ENCODE results near the gene NSUN6. TPM values are rescaled to one million over a fixed set of nuclear protein-coding genes. Genes with fewer than 3 reads are reported as not detected.

Gene NSUN6
- polyA plus RNA-seq, 1 experiment = 2.7 TPM

DNA sequence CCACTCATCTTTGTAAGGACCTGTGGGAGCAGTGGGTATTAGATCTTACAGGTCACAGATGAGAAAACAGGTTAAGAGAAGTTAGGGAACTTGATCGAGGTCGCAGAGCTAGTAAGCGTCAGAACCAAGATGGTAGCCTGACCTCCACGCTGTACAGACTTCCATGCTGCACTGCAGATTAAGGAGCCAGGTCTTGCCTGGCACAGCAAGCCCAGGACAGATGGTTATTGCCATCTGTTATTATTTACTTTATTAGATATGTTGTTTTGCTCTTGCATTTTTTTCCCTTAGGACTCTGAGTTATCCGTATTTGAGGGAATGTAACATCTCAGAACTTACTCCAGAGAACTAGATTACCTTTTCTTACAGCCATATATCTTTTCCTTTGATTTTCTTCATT lies 147.2 kb downstream of the NSUN6 start:
- ChIA-PET CTCF (no interaction called here), POLR2A (no interaction called here)
- no peaks in the 10 kb centered on the region for H3K27me3 ChIP-seq (ENCODE audit: control insufficient read depth, insufficient read depth, low read length)

DNA sequence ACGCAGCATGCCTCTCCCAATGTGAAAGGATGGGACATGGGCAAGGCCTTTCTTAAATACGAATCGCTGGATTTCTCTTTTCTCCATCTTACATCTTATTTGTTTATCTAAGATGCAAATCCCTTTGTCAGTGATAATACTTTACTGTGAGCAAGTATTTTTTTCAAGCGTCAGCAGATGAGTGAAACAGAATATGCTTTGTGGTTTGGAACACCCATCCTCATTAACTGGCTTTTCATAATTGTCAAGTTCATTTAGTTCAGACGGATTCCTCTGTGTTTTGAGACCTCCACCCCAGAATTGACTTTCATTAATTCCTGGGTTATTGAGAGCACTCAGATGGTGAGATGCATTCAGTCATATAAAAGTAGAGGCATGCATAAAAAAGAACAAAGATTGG lies 149.8 kb downstream of the NSUN6 start:
- no peaks in the 10 kb centered on the region for H3K27me3 ChIP-seq (ENCODE audit: control insufficient read depth, insufficient read depth, low read length)
- TF ChIP-seq, protein P1, sequence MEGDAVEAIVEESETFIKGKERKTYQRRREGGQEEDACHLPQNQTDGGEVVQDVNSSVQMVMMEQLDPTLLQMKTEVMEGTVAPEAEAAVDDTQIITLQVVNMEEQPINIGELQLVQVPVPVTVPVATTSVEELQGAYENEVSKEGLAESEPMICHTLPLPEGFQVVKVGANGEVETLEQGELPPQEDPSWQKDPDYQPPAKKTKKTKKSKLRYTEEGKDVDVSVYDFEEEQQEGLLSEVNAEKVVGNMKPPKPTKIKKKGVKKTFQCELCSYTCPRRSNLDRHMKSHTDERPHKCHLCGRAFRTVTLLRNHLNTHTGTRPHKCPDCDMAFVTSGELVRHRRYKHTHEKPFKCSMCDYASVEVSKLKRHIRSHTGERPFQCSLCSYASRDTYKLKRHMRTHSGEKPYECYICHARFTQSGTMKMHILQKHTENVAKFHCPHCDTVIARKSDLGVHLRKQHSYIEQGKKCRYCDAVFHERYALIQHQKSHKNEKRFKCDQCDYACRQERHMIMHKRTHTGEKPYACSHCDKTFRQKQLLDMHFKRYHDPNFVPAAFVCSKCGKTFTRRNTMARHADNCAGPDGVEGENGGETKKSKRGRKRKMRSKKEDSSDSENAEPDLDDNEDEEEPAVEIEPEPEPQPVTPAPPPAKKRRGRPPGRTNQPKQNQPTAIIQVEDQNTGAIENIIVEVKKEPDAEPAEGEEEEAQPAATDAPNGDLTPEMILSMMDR (IDR thresholded peaks at IDR 0.05; ENCODE audit: insufficient read depth, low read depth, low read length) = no peak
- ChIA-PET POLR2A (no interaction called here), CTCF (no interaction called here)
- H3K36me3 ChIP-seq (ENCODE audit: control insufficient read depth, insufficient read depth, low read length) = no peaks in the 10 kb centered on the region
- no peak overlapping the region for H3K4me3 ChIP-seq (ENCODE audit: low read depth, low read length)
- no peak for DNase-seq (ENCODE audit: low read depth)

More for the DNA sequence above, 147.2 kb downstream of the NSUN6 start:
- no peaks in the 10 kb centered on the region for H3K36me3 ChIP-seq (ENCODE audit: control insufficient read depth, insufficient read depth, low read length)
- TF ChIP-seq, protein P1 (IDR thresholded peaks at IDR 0.05; ENCODE audit: insufficient read depth, low read depth, low read length) = no peak
- no peak overlapping the region for H3K4me3 ChIP-seq (ENCODE audit: low read depth, low read length)
- no peak for DNase-seq (ENCODE audit: low read depth)

DNA sequence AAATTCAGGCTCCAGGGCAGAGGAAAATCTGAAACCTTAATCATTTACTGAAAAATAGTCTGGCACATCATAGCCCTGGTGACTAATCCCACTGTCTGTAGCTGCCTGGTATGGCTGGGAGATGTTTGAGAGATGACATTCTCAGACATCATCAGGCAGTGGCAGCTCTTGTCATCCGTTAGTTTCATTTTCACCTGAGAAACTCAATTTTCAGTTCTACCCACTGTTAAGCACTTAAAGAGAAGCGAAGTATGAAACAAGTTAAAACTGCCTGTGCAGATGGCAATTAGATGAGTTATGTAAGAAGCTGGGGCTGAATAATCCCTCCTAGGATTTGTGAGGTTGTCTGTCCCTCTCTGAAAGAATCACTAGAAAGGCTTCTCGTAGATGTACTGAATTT lies 150.2 kb downstream of the NSUN6 start:
- Histone ChIP-seq H3K27me3 (ENCODE audit: control insufficient read depth, insufficient read depth, low read length) (no peaks in the 10 kb centered on the region), H3K4me3 (ENCODE audit: low read depth, low read length) (no peak overlapping the region), H3K36me3 (ENCODE audit: control insufficient read depth, insufficient read depth, low read length) (no peaks in the 10 kb centered on the region)
- CTCF ChIA-PET = no interaction called here
- TF ChIP-seq, protein P1 (IDR thresholded peaks at IDR 0.05; ENCODE audit: insufficient read depth, low read depth, low read length) = no peak
- POLR2A ChIA-PET = no interaction called here
- DNase-seq (ENCODE audit: low read depth) = no peak

DNA sequence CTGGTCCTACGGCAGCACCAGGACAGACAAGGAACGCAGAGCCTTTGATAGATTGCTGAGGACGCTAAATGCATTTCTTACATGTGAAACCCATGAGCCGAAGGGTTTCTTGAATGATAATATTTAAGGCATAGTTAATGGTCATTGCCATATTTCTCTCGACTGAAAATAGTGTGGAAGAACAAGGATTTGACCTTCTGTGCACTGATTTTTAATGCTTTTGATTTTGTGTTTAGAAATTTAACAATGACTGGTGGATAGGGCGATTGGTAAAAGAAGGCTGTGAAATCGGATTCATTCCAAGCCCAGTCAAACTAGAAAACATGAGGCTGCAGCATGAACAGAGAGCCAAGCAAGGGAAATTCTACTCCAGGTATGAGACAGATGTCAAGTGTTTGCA lies 150.8 kb downstream of the NSUN6 start:
- Histone ChIP-seq H3K4me3 (ENCODE audit: low read depth, low read length) (no peak overlapping the region), H3K27me3 (ENCODE audit: control insufficient read depth, insufficient read depth, low read length) (no peaks in the 10 kb centered on the region), H3K36me3 (ENCODE audit: control insufficient read depth, insufficient read depth, low read length) (no peaks in the 10 kb centered on the region)
- DNase-seq (ENCODE audit: low read depth) = no peak
- TF ChIP-seq, protein P1 (IDR thresholded peaks at IDR 0.05; ENCODE audit: insufficient read depth, low read depth, low read length) = no peak
- POLR2A ChIA-PET = no interaction called here
- CTCF ChIA-PET = interaction anchor here (1.2 kb wide), 1 partner anchor 9 kb away, joined by 4 read pairs; no protein-coding TSS in a partner anchor

DNA sequence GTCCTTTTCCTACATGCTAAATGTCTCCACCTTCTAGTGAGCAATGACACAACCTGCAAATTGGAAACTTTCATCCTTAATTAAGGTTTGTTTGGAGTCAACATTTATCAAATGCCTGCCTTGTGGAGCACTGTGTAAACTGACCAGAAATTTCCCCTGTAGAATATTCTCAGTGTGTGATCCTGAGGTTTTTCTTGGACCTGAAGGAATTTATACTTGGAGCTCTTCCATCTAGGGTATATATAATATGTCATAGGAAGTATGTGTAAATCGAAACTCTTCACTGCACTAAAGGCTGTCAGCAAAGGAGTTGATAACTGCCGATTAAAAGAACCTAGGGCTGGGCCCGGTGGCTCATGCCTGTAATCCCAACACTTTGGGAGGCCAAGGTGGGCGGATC lies 152.4 kb downstream of the NSUN6 start:
- CTCF ChIA-PET = interaction anchor here (1.2 kb wide), 1 partner anchor 10 kb away, joined by 4 read pairs; no protein-coding TSS in a partner anchor
- TF ChIP-seq, protein P1 (IDR thresholded peaks at IDR 0.05; ENCODE audit: insufficient read depth, low read depth, low read length) = no peak
- Histone ChIP-seq H3K36me3 (ENCODE audit: control insufficient read depth, insufficient read depth, low read length) (no peaks in the 10 kb centered on the region), H3K4me3 (ENCODE audit: low read depth, low read length) (no peak overlapping the region), H3K27me3 (ENCODE audit: control insufficient read depth, insufficient read depth, low read length) (no peaks in the 10 kb centered on the region)
- POLR2A ChIA-PET = no interaction called here
- DNase-seq (ENCODE audit: low read depth) = no peak
